K562 (cell line): Measurements from ENCODE around the gene BSN. TPM values are rescaled to one million over a fixed set of nuclear protein-coding genes. Genes with fewer than 3 reads are reported as not detected.

ENCODE experiments used
- ATAC-seq: fragments of 200-7000 bp; cut with Tn5 transposase; 3 replicates; pipeline ENCODE4 v1.9.1; 2020; ENCODE audit warnings: moderate library complexity
- BruUV-seq: library from RNA; stranded (reverse); fragments of 400-500 nt; replicated peaks from 2 replicates; lab custom pipeline; 2021; lab: Mats Ljungman, UMichigan
- CTCF ChIA-PET: fragments of 300-600 bp; formaldehyde crosslinking; extraction: SDS; loops from one replicate; lab custom pipeline; 2021; ENCODE audit warnings: low intra/inter-chr PET ratio; lab: Yijun Ruan, JAX
- POLR2A ChIA-PET: fragments of 300-600, 350-650 bp; sonication (Branson Sonifier 250); formaldehyde crosslinking; extraction: SDS; loops from one replicate; lab custom pipeline; 2021; ENCODE audit warnings: antibody characterized with exemption, inconsistent platforms; lab: Yijun Ruan, JAX
- DNase-seq, 4 experiments: peaks; one replicate each; pipeline versions ENCODE4 v3.0.0 to v3.0.0-alpha.2; 2011 to 2018; ENCODE audit warnings: low spot score in 3 of 4, mixed read lengths in 3 of 4; ENCODE audit errors: extremely low read depth in 1 of 4
- FAIRE-seq: peaks from 2 replicates; lab custom pipeline; 2011; peaks lifted over from hg19 to GRCh38; lab: Jason Lieb, UNC
- H2AFZ ChIP-seq: 2 replicates; pipeline ENCODE4 v1.6.0; 2011; ENCODE audit warnings: low read depth, low read length, control low read depth, inconsistent platforms
- H3K27ac ChIP-seq: fragments of 200-600 bp; 3 replicates; pipeline ENCODE4 v1.8.0; 2011; ENCODE audit warnings: low read depth, mild to moderate bottlenecking, control low read depth, inconsistent platforms, low read length, moderate library complexity, mixed read lengths; ENCODE audit errors: extremely low read depth
- H3K27me3 ChIP-seq, 2 experiments: fragments of 300-600 bp in 1 of 2; 2 replicates in 1 of 2; 3 replicates in 1 of 2; pipeline versions ENCODE4 v1.6.0 to v1.8.0; 2011; ENCODE audit warnings: inconsistent platforms in 2 of 2, low read length in 2 of 2, mild to moderate bottlenecking in 1 of 2, mixed read lengths in 1 of 2, moderate library complexity in 1 of 2; ENCODE audit not compliant: control insufficient read depth in 2 of 2, insufficient read depth in 2 of 2
- H3K36me3 ChIP-seq: fragments of 300-600 bp; 3 replicates; pipeline ENCODE4 v1.8.0; 2011; ENCODE audit warnings: mild to moderate bottlenecking, low read length, inconsistent platforms; ENCODE audit not compliant: control insufficient read depth, insufficient read depth
- H3K4me1 ChIP-seq, 2 experiments: fragments of 200-600 bp in 1 of 2; replicated peaks in 1 of 2; 2 replicates in 1 of 2; 3 replicates in 1 of 2; pipeline versions ENCODE4 v1.5.1 to v1.8.0; 2011; ENCODE audit warnings: inconsistent platforms in 2 of 2, low read length in 2 of 2, mild to moderate bottlenecking in 1 of 2, mixed read lengths in 1 of 2, moderate library complexity in 1 of 2; ENCODE audit not compliant: control insufficient read depth in 2 of 2, insufficient read depth in 2 of 2
- H3K4me2 ChIP-seq: 2 replicates; pipeline ENCODE4 v1.6.1; 2011; ENCODE audit warnings: low read length, control low read depth, inconsistent platforms, mixed read lengths; ENCODE audit not compliant: insufficient read depth
- H3K4me3 ChIP-seq: fragments of 200-600 bp; sonication (generic), shearing (Covaris generic); 2 replicates; pipeline ENCODE4 v1.5.1; 2016; ENCODE audit warnings: control low read depth, inconsistent platforms
- H3K79me2 ChIP-seq: fragments of 200-600 bp; 3 replicates; pipeline ENCODE4 v1.8.0; 2011; ENCODE audit warnings: low read length, inconsistent platforms; ENCODE audit not compliant: control insufficient read depth, insufficient read depth
- H3K9ac ChIP-seq, 2 experiments: 2 replicates each; pipeline versions ENCODE4 v1.6.0 to v1.6.1; 2011; ENCODE audit warnings: low read depth in 2 of 2, low read length in 2 of 2, control low read depth in 1 of 2, inconsistent platforms in 1 of 2, mild to moderate bottlenecking in 1 of 2, mixed read lengths in 1 of 2; ENCODE audit not compliant: insufficient read depth in 1 of 2
- H3K9me1 ChIP-seq: one replicate; pipeline ENCODE4 v1.6.0; 2011; ENCODE audit warnings: inconsistent platforms, mild to moderate bottlenecking, low read length, moderate library complexity; ENCODE audit not compliant: control insufficient read depth, insufficient read depth
- H3K9me3 ChIP-seq: replicated peaks from 2 replicates; pipeline ENCODE4 v1.5.1; 2011; ENCODE audit warnings: low read depth, low read length, inconsistent platforms; ENCODE audit not compliant: control insufficient read depth, insufficient read depth
- H4K20me1 ChIP-seq: replicated peaks from 2 replicates; pipeline ENCODE4 v1.6.1; 2011; ENCODE audit warnings: low read length, inconsistent platforms, mixed read lengths; ENCODE audit not compliant: control insufficient read depth, insufficient read depth
- ATF7 ChIP-seq: fragments of 450-650 bp; IDR thresholded peaks from 2 replicates; pipeline ENCODE4 v1.7.1; 2014; ENCODE audit warnings: mild to moderate bottlenecking, moderate library complexity
- CC2D1A ChIP-seq: fragments of 450-650 bp; IDR thresholded peaks from 2 replicates; pipeline ENCODE4 v1.6.1; 2017; ENCODE audit warnings: mild to moderate bottlenecking
- CEBPG ChIP-seq, 3 experiments: fragments of 200-800 bp in 1 of 3; sonication (Bioruptor generic) in 1 of 3; sonication (generic) in 1 of 3; formaldehyde crosslinking in 1 of 3; IDR thresholded peaks in 2 of 3; conservative IDR thresholded peaks in 1 of 3; 2 replicates each; pipeline versions ENCODE4 v1.6.1 to v1.8.0; 2016 to 2022; ENCODE audit warnings: missing compliant biosample characterization in 2 of 3, missing genetic modification characterization in 2 of 3, mild to moderate bottlenecking in 1 of 3, missing genetic modification reagents in 1 of 3
- CTCF ChIP-seq, 3 experiments: IDR thresholded peaks in 2 of 3; conservative IDR thresholded peaks in 1 of 3; 2 replicates each; pipeline ENCODE4 v1.5.1; 2011 to 2012; ENCODE audit warnings: low read length in 3 of 3, mild to moderate bottlenecking in 3 of 3, control low read depth in 2 of 3, improper control_type of control experiment in 1 of 3, inconsistent platforms in 1 of 3, low read depth in 1 of 3, mixed read lengths in 1 of 3, moderate library complexity in 1 of 3; ENCODE audit not compliant: insufficient read depth in 2 of 3
- HDAC2 ChIP-seq: fragments of 450-650 bp; IDR thresholded peaks from 2 replicates; pipeline ENCODE4 v1.6.1; 2016; ENCODE audit warnings: mild to moderate bottlenecking
- PHF21A ChIP-seq: fragments of 450-650 bp; IDR thresholded peaks from 2 replicates; pipeline ENCODE4 v1.6.1; 2017; ENCODE audit warnings: low read depth, borderline replicate concordance
- SRF ChIP-seq, 2 experiments: fragments of 250-450, 450-650 bp in 1 of 2; sonication (Bioruptor Pico) in 1 of 2; sonication (generic) in 1 of 2; formaldehyde crosslinking; IDR thresholded peaks; 2 replicates each; pipeline versions ENCODE4 v1.5.0 to v1.5.1; 2020 to 2022; ENCODE audit warnings: mild to moderate bottlenecking in 1 of 2, missing genetic modification reagents in 1 of 2
- U2AF1 ChIP-seq: fragments of 200-400 bp; formaldehyde crosslinking; optimal IDR thresholded peaks from 2 replicates; pipeline ENCODE3; 2017; ENCODE audit warnings: mild to moderate bottlenecking, low read depth, low read length, moderate library complexity
- YBX1 ChIP-seq: fragments of 450-650 bp; IDR thresholded peaks from 2 replicates; pipeline ENCODE4 v1.7.1; 2016; ENCODE audit warnings: mild to moderate bottlenecking
- WGBS: fragments of 100-300 bp; shearing (Covaris generic); methylation state at CpG from one replicate; pipeline ENCODE4 v1.1.6; 2016; ENCODE audit warnings: low coverage, mixed read lengths; ENCODE audit not compliant: insufficient coverage; ENCODE audit errors: missing lambda C conversion rate; 5-methylcytosine and 5-hydroxymethylcytosine counted together
- in situ Hi-C: fragments of 300-500 bp; cut with MboI; formaldehyde crosslinking; loops from 4 replicates; pipeline ENCODE4 v1.15.0; 2018; ENCODE audit warnings: inconsistent platforms, mixed read lengths
- intact Hi-C: fragments of 100-400 bp; cut with micrococcal nuclease; formaldehyde crosslinking; loops from 2 replicates; pipeline ENCODE4 v1.14.2; 2022
- polyA plus RNA-seq, 8 experiments: library from polyadenylated mRNA; depleted of rRNA in 4 of 8; stranded (reverse) in 5 of 8; unstranded in 3 of 8; fragments of >200 nt; fragmentation: Nextera tagmentation in 2 of 8; fragmentation: Illumina TruSeq in 1 of 8; extraction: Ambion mirVana in 2 of 8; extraction: Trizol in 1 of 8; gene quantifications; 2 replicates each; pipeline versions ENCODE4 v1.2.1 to v1.2.3, GENCODE V29; 2011 to 2014; ENCODE audit warnings: inconsistent platforms in 1 of 8, missing spikeins in 1 of 8
- total RNA-seq, 7 experiments: library from RNA; depleted of rRNA in 6 of 7; stranded (reverse); fragments of >200 nt in 6 of 7; fragmentation: Illumina TruSeq in 2 of 7; extraction: Trizol in 2 of 7; gene quantifications; 2 replicates each; pipeline versions ENCODE4 v1.2.1 to v1.2.3, GENCODE V29; 2011 to 2021; ENCODE audit warnings: low replicate concordance in 1 of 7
- TF ChIP-seq, protein P1 (sequence below): fragments of 250-450 bp; sonication (Bioruptor Pico); IDR thresholded peaks from 2 replicates; pipeline ENCODE4 v1.5.0; 2020; ENCODE audit warnings: mild to moderate bottlenecking

The BSN gene
- total and polyA plus RNA-seq, 9 of the 15 experiments (the other 6 are each of a cell fraction or from before 2014, with no cell fraction given) = 0.03 to 1.5 (median 0.29) TPM

DNA sequence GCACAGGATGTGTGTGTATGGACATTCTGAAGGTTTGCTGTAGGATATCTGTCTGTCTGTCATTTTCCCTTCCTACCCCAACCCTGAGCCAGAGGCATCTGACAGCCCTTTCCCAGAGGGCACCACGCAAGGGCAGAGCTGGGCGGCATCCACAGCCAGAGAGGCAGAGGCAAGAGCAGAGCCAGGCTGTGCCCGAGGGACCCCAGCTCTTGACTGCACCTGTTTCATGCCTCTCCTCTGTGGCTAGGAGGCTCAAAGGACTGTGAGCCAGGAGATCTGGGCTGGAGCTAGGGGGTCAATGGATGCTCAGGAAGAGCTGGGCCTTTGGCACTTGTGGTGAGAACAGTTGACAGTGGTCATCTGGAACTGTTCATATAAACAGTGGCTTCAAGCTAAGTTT lies 115.1 kb downstream of the BSN start (continued):
- TF ChIP-seq CTCF (IDR thresholded peaks at IDR 0.05 in 2 of 3, conservative IDR thresholded peaks at IDR 0.05 in 1 of 3; ENCODE audit: insufficient read depth in 2 of 3, low read depth in 1 of 3, low read length in 3 of 3) = no peak
- TF ChIP-seq ATF7 = no peak
- no peak for TF ChIP-seq CC2D1A
- TF ChIP-seq YBX1 = no peak

- FAIRE-seq = no peak
- POLR2A ChIA-PET = no interaction called here
Observed at GRCh38 chr3:49670940-49671290, 116.6 kb downstream of the BSN start.

More at GRCh38 chr3:49670940-49671290, 116.6 kb downstream of the BSN start:
- Histone ChIP-seq H3K27ac (no peak overlapping the region), H3K9ac (peak overlapping the region in 1 of 2 experiments; percentile 45; a peak in 1 of 4 replicates), H3K4me1 (peaks cover 17 to 36% of the 10 kb centered on the region in 2 experiments; a peak in 4 of 5 replicates), H3K27me3 (no peaks in the 10 kb centered on the region), H2AFZ (no peak overlapping the region), H4K20me1 (no peaks in the 10 kb centered on the region; the same call in 1 of the 2 replicates), H3K9me1 (peaks cover 2% of the 10 kb centered on the region), H3K4me2 (no peak overlapping the region), H3K79me2 (peaks cover 25% of the 10 kb centered on the region), H3K9me3 (no peaks in the 10 kb centered on the region), H3K4me3 (no peak overlapping the region), H3K36me3 (peaks cover 10% of the 10 kb centered on the region; the same call in 2 of the 3 replicates)
- WGBS = 62% methylated on average over 3 of the region's 6 CpGs
- in situ Hi-C loops = loop anchor here (5.0 kb wide), 1 partner anchor 129 kb away; no protein-coding TSS in a partner anchor
- ATAC-seq (no peak), DNase-seq (no peak)
- intact Hi-C loops = loop anchor here (1.0 to 5.0 kb wide), 3 partner anchors 104 to 217 kb away; no protein-coding TSS in a partner anchor
- CTCF ChIA-PET = interaction anchor here (0.6 to 1.9 kb wide), 4 partner anchors 61 to 1092 kb away, joined by 3 to 21 read pairs (median 4); no protein-coding TSS in a partner anchor
- no peak for TF ChIP-seq U2AF1
- no peak for TF ChIP-seq PHF21A
- TF ChIP-seq, protein P1, sequence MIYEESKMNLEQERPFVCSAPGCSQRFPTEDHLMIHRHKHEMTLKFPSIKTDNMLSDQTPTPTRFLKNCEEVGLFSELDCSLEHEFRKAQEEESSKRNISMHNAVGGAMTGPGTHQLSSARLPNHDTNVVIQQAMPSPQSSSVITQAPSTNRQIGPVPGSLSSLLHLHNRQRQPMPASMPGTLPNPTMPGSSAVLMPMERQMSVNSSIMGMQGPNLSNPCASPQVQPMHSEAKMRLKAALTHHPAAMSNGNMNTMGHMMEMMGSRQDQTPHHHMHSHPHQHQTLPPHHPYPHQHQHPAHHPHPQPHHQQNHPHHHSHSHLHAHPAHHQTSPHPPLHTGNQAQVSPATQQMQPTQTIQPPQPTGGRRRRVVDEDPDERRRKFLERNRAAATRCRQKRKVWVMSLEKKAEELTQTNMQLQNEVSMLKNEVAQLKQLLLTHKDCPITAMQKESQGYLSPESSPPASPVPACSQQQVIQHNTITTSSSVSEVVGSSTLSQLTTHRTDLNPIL = no peak
- no peak for TF ChIP-seq CEBPG (CRISPR knock-in tag; IDR thresholded peaks at IDR 0.05)
- TF ChIP-seq CEBPG (tag; conservative IDR thresholded peaks at IDR 0.05 in 1 of 2, IDR thresholded peaks at IDR 0.05 in 1 of 2) = no peak
- TF ChIP-seq HDAC2 = no peak
- TF ChIP-seq SRF (CRISPR knock-in tag; IDR thresholded peaks at IDR 0.05) = no peak
- no TSS peak for BruUV-seq
